Activated T-cell treated with anti-CD3 and anti-CD28 coated beads, Interleukin-2, amount 50 U/mL, for 72 hours (primary cell): ENCODE data around the gene CYTH4. TPM values are rescaled to one million over a fixed set of nuclear protein-coding genes. Genes with fewer than 3 reads are reported as not detected.

Experiments used
- ATAC-seq, 2 donors: fragments of 150-1000 bp; cut with Tn5 transposase; replicated peaks in 1 of 2; 2 replicates each; pipeline ENCODE4 v1.10.0; 2021; ENCODE audit warnings: moderate library complexity in 2 of 2, mild to moderate bottlenecking in 1 of 2
- DNase-seq, 2 donors: peaks; one replicate each; pipeline ENCODE4 v3.0.0; 2021 to 2022; ENCODE audit warnings: mixed read lengths in 1 of 2
- H3K27ac Mint-ChIP-seq: one replicate; pipeline ENCODE4 v1.8.0; 2022; ENCODE audit warnings: mild to moderate bottlenecking, moderate library complexity, mixed read lengths
- H3K27me3 Mint-ChIP-seq: one replicate; pipeline ENCODE4 v1.8.0; 2022; ENCODE audit warnings: low read depth, mixed read lengths
- H3K36me3 Mint-ChIP-seq, 2 donors: one replicate each; pipeline ENCODE4 v1.8.0; 2022; ENCODE audit warnings: mixed read lengths in 2 of 2, mild to moderate bottlenecking in 1 of 2; ENCODE audit not compliant: insufficient read depth in 2 of 2
- H3K4me1 Mint-ChIP-seq: one replicate; pipeline ENCODE4 v1.8.0; 2022; ENCODE audit warnings: low read depth, mixed read lengths
- H3K4me3 Mint-ChIP-seq, 2 donors: one replicate each; pipeline ENCODE4 v1.8.0; 2022; ENCODE audit warnings: mild to moderate bottlenecking in 2 of 2, mixed read lengths in 2 of 2, moderate library complexity in 2 of 2
- H3K9me3 Mint-ChIP-seq, 2 donors: one replicate each; pipeline ENCODE4 v1.8.0; 2022; ENCODE audit warnings: mixed read lengths in 2 of 2
- total RNA-seq, 2 donors: library from RNA; stranded (reverse); gene quantifications; one replicate each; pipeline ENCODE4 v1.2.3, GENCODE V29; 2022

The CYTH4 gene
- total RNA-seq, 2 donors from 2014 or later, result 71.9 to 87.5 TPM

GRCh38 chr22:37256075-37256726, 26.1 kb upstream of the CYTH4 start:
- Mint-ChIP-seq H3K4me1 (peaks cover 46% of the 10 kb centered on the region), H3K27ac (no peak overlapping the region), H3K9me3 (no peaks in the 10 kb centered on the region), H3K36me3 (no peaks in the 10 kb centered on the region), H3K27me3 (no peaks in the 10 kb centered on the region), H3K4me3 (peak overlapping the region in 1 of 2 donors; percentile 18)
- no peak for DNase-seq
- ATAC-seq, result no peak

GRCh38 chr22:37258005-37258752, 24.1 kb upstream of the CYTH4 start:
- H3K9me3 Mint-ChIP-seq, result no peaks in the 10 kb centered on the region
- no peaks in the 10 kb centered on the region for H3K27me3 Mint-ChIP-seq
- peaks cover 0 to 2% of the 10 kb centered on the region in 2 donors for H3K36me3 Mint-ChIP-seq
- ATAC-seq (no peak), DNase-seq (no peak)
- H3K27ac Mint-ChIP-seq, result no peak overlapping the region
- H3K4me3 Mint-ChIP-seq, result no peak overlapping the region
- H3K4me1 Mint-ChIP-seq, result peaks cover 52% of the 10 kb centered on the region

GRCh38 chr22:37258753-37259401, 23.4 kb upstream of the CYTH4 start:
- H3K27me3 Mint-ChIP-seq, result no peaks in the 10 kb centered on the region
- ATAC-seq (no peak), DNase-seq (no peak)
- peaks cover 52% of the 10 kb centered on the region for H3K4me1 Mint-ChIP-seq
- peaks cover 0 to 3% of the 10 kb centered on the region in 2 donors for H3K36me3 Mint-ChIP-seq
- no peak overlapping the region for H3K27ac Mint-ChIP-seq
- no peaks in the 10 kb centered on the region for H3K9me3 Mint-ChIP-seq
- no peak overlapping the region for H3K4me3 Mint-ChIP-seq

DNA sequence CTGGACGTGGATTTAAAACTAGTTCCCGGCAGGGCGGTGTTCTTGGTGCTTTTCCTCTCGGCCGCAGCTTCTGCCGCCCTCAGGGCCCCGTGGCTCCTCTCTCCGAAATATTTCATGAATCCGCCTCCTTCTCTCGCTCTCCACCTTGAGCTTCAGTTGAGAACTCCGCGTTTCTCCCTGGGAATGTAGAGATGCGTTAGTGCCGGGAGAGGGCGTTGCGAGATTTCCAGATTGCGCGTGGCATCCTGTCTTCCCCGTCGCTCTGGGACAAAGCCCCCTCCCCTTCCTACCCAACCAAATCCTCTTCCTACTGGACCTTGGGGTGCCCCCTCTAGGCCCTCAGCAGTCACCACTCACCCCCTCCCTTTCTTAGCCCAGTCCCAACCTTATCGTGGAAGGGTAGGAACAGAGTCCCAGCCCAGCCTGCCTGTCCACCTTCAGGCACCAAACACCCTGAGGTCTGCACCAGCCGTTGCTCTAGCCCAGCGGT, 22.7 kb upstream of the CYTH4 start:
- Mint-ChIP-seq H3K4me1 (peaks cover 48% of the 10 kb centered on the region), H3K27ac (peak overlapping the region; percentile 58), H3K4me3 (peak overlapping the region; percentile 40 to 57), H3K9me3 (peaks cover 0 to 2% of the 10 kb centered on the region in 2 donors), H3K36me3 (peaks cover 0 to 5% of the 10 kb centered on the region in 2 donors), H3K27me3 (no peaks in the 10 kb centered on the region)
- ATAC-seq (peak in 1 of 2 donors; percentile 34), DNase-seq (no peak)

DNA sequence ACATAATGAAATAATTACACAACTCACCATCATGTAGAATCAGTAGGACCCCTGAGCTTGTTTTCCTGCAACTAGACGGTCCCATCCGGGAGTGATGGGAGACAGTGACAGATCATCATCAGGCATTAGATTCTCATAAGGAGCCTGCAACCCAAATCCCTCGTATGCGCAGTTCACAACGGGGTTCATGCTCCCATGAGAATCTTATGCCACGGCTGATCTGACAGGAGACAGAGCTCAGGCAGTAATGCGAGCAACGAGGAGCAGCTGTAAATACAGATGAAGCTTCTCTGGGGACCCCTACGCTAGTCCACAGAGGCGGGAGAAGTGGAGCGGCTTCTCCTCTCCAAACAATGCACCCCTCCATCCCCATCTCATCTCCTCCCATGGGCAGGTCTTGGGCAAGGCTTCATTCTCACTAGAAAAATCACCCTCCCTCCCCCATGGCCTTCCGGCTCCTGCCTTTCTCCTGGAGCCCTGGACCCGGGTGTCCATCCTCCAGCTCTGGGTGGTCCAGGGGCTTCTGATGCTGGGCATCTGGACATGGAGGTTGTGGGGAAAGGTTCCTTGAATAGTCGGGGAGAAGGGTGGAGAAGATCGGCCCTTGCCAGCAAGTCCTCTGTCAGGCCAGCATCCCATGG, 22.0 kb upstream of the CYTH4 start:
- Mint-ChIP-seq H3K36me3 (peaks cover 0 to 5% of the 10 kb centered on the region in 2 donors), H3K27me3 (no peaks in the 10 kb centered on the region), H3K4me3 (peak overlapping the region; percentile 4 to 49), H3K27ac (no peak overlapping the region), H3K9me3 (peaks cover 0 to 4% of the 10 kb centered on the region in 2 donors), H3K4me1 (peaks cover 41% of the 10 kb centered on the region)
- ATAC-seq, result peak in 1 of 2 donors; percentile 10
- DNase-seq, result no peak

GRCh38 chr22:37260901-37261336, 21.4 kb upstream of the CYTH4 start:
- peaks cover 0 to 5% of the 10 kb centered on the region in 2 donors for H3K36me3 Mint-ChIP-seq
- ATAC-seq (peak; percentile 74 to 87), DNase-seq (peak; percentile 66 to 78)
- H3K4me1 Mint-ChIP-seq, result peaks cover 34% of the 10 kb centered on the region
- H3K27ac Mint-ChIP-seq, result no peak overlapping the region
- H3K9me3 Mint-ChIP-seq, result peaks cover 0 to 4% of the 10 kb centered on the region in 2 donors
- H3K4me3 Mint-ChIP-seq, result peak overlapping the region; percentile 4 to 49
- no peaks in the 10 kb centered on the region for H3K27me3 Mint-ChIP-seq

DNA sequence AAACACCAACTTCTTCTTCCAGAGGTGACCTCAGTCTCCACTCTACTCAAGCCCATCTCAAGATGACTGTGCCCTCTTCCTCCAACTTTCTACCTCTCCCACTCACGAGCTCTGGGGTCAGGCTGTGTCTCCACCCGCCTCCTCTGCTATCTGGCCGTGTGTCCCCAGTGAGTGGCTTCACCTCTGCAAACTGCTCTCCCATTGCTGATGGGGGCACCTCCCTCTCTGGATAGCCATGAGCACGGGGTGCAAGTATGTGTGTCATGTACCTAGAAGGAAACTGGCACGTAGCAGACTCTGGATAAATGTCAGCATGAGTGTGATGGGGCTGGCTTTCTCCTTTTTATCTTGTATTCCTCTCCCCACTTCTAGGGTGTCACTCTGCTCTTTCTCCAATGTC, 20.0 kb upstream of the CYTH4 start:
- Mint-ChIP-seq H3K36me3 (peaks cover 0 to 5% of the 10 kb centered on the region in 2 donors), H3K4me1 (peaks cover 36% of the 10 kb centered on the region), H3K9me3 (peaks cover 0 to 4% of the 10 kb centered on the region in 2 donors), H3K4me3 (no peak overlapping the region), H3K27ac (no peak overlapping the region), H3K27me3 (no peaks in the 10 kb centered on the region)
- DNase-seq, result no peak
- no peak for ATAC-seq

DNA sequence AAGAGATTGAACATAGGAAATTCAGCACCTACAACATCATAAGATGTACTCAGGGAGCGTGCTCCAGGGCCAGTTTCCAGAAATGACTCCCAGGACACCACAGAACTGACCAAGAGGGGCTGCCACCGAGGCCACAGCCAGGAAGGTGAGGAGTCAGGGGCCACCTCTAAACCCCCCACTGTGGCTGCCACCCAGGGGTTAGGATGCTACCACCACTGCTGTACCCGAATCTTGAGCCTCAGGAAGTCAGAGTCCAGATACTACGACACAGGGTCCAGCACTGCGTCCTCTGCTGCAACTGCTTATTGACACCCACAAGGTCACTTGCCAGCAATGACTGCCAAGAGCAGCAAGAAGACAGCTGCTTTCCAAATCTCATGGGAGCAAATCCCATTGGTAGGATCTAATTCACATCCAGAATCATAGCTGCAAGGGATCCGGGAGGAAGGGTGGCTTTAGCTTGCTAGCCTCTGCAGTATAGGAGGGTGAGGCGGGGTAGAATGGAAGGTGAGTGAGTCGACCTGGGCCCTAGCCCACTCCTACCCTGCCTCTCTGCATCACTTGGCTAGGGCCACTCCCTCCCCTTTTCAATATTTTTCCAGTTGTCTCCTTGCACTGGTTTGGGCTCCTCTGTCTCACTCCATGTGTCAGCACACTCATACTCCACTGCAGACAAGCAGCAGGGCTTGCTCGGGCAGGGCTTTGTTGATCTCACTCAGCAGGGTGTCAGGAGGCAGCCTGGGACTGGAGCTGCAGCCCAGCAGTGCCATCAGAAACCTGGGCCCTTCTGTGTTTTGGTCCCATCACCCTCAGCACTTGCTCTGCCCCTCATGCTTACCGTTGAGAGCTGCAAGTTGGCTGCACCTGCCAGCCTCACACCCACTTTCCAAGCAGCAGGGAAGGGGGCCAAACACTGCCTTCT, 18.1 kb upstream of the CYTH4 start:
- DNase-seq, result no peak
- no peak for ATAC-seq
- H3K27ac Mint-ChIP-seq, result no peak overlapping the region
- no peaks in the 10 kb centered on the region for H3K27me3 Mint-ChIP-seq
- H3K4me1 Mint-ChIP-seq, result peaks cover 41% of the 10 kb centered on the region
- H3K4me3 Mint-ChIP-seq, result no peak overlapping the region
- H3K36me3 Mint-ChIP-seq, result peaks cover 0 to 7% of the 10 kb centered on the region in 2 donors
- peaks cover 0 to 4% of the 10 kb centered on the region in 2 donors for H3K9me3 Mint-ChIP-seq

DNA sequence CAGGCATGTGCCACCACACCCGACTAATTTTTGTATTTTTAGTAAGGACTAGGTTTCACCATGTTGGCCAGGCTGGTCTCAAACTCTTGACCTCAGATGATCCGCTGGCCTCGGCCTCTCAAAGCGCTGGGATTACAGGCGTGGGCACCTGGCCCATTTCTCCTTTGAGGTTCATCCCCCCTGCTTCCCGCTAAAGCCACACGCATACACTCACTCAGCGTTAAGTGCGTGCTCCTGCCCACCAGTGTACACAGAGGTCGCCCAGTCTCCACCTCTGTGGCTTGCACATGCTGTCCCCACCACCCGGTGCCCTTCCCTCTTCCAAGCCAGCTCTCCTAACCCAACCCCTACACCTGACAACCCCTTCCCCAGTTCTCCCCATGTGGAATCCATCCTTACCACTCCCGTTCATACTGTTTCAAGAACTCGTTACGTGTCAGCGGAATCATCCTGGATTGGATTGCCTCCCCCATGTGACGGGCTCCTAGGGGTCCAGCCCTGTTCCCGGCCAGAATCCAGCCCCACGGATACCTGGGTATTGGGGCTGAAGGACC, 15.7 kb upstream of the CYTH4 start:
- no peaks in the 10 kb centered on the region for H3K27me3 Mint-ChIP-seq
- H3K27ac Mint-ChIP-seq, result no peak overlapping the region
- H3K4me3 Mint-ChIP-seq, result peak overlapping the region; percentile 89 to 96
- H3K9me3 Mint-ChIP-seq, result peaks cover 0 to 4% of the 10 kb centered on the region in 2 donors
- peaks cover 0 to 7% of the 10 kb centered on the region in 2 donors for H3K36me3 Mint-ChIP-seq
- DNase-seq (no peak), ATAC-seq (peak; percentile 21 to 31)
- H3K4me1 Mint-ChIP-seq, result peaks cover 34% of the 10 kb centered on the region

- H3K36me3 Mint-ChIP-seq, result peaks cover 0 to 7% of the 10 kb centered on the region in 2 donors
- H3K4me1 Mint-ChIP-seq, result peaks cover 33% of the 10 kb centered on the region
- peak overlapping the region; percentile 93 for H3K27ac Mint-ChIP-seq
- peaks cover 0 to 4% of the 10 kb centered on the region in 2 donors for H3K9me3 Mint-ChIP-seq
- peak; percentile 95 to 97 for ATAC-seq
- peak overlapping the region; percentile 89 to 96 for H3K4me3 Mint-ChIP-seq
- H3K27me3 Mint-ChIP-seq, result no peaks in the 10 kb centered on the region
- DNase-seq, result peak; percentile 76 to 87
Measured at GRCh38 chr22:37267135-37267587, 15.1 kb upstream of the CYTH4 start.

- ATAC-seq, result peak in 1 of 2 donors; percentile 30
- Mint-ChIP-seq H3K27ac (peak overlapping the region; percentile 93), H3K27me3 (no peaks in the 10 kb centered on the region), H3K9me3 (peaks cover 0 to 4% of the 10 kb centered on the region in 2 donors), H3K4me1 (peaks cover 29% of the 10 kb centered on the region), H3K4me3 (peak overlapping the region; percentile 89 to 96), H3K36me3 (peaks cover 0 to 7% of the 10 kb centered on the region in 2 donors)
- no peak for DNase-seq
Measured at GRCh38 chr22:37267661-37268413, 14.5 kb upstream of the CYTH4 start.
